Natural killer cell treated with Interleukin-12 subunit alpha and Interleukin-12 subunit beta and Interleukin-15 and Interleukin-18, amount 100 ng/mL, for 72 hours (primary cell): ENCODE data around the gene PARP14. TPM values are rescaled to one million over a fixed set of nuclear protein-coding genes. Genes with fewer than 3 reads are reported as not detected.

Experiments
- ATAC-seq, 2 donors: fragments of 150-1000 bp; cut with Tn5 transposase in 1 of 2; sonication (Bioruptor Pico), chemical (Tn5 transposase) in 1 of 2; 2 replicates each; pipeline ENCODE4 v1.10.0; 2021
- DNase-seq: peaks from one replicate; pipeline ENCODE4 v3.0.0; 2022; ENCODE audit warnings: low spot score
- H3K27ac Mint-ChIP-seq, 2 donors: 1 replicate in 1 of 2; 2 replicates in 1 of 2; pipeline ENCODE4 v1.8.0; 2022; ENCODE audit warnings: mixed read lengths in 2 of 2, mild to moderate bottlenecking in 1 of 2, moderate library complexity in 1 of 2
- H3K27me3 Mint-ChIP-seq, 2 donors: 1 replicate in 1 of 2; 2 replicates in 1 of 2; pipeline ENCODE4 v1.8.0; 2022; ENCODE audit warnings: mixed read lengths in 2 of 2
- H3K36me3 Mint-ChIP-seq: one replicate; pipeline ENCODE4 v1.8.0; 2022; ENCODE audit warnings: mixed read lengths
- H3K4me1 Mint-ChIP-seq, 2 donors: 1 replicate in 1 of 2; 2 replicates in 1 of 2; pipeline ENCODE4 v1.8.0; 2022; ENCODE audit warnings: low read depth in 2 of 2, mixed read lengths in 2 of 2, mild to moderate bottlenecking in 1 of 2
- H3K4me3 Mint-ChIP-seq: one replicate; pipeline ENCODE4 v1.8.0; 2022; ENCODE audit warnings: mixed read lengths
- H3K9me3 Mint-ChIP-seq: 2 replicates; pipeline ENCODE4 v1.8.0; 2022; ENCODE audit warnings: mixed read lengths
- total RNA-seq, 2 donors: library from RNA; stranded (reverse); gene quantifications; one replicate each; pipeline ENCODE4 v1.2.3, GENCODE V29; 2022

The PARP14 gene
- total RNA-seq, 2 donors from 2014 or later = 142 to 143 TPM

DNA sequence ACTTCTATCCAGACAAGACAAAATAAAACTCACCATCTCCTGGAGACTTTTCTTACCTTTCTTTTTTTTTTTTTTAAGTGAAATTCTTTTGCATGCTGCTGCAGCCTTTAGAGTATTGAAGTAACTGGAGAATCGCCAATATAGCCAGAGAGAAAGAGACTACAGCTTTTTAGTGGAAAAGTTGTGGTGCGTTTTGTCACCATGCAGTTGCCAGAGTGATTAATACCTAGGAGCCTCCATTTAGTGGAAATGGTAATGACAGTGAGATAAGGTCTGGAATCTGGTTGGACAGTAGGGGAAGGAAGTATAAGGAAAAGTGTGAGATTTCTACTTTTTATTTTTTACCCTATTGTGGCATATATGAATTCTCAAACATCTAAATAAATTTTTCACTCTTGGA lies 18.1 kb upstream of the PARP14 start:
- no peak overlapping the region for H3K4me3 Mint-ChIP-seq
- H3K27ac Mint-ChIP-seq = no peak overlapping the region
- DNase-seq (no peak), ATAC-seq (no peak)
- H3K36me3 Mint-ChIP-seq = peaks cover 7% of the 10 kb centered on the region
- peaks cover 12 to 45% of the 10 kb centered on the region in 2 donors for H3K27me3 Mint-ChIP-seq
- H3K9me3 Mint-ChIP-seq = no peaks in the 10 kb centered on the region
- H3K4me1 Mint-ChIP-seq = peaks cover 13 to 20% of the 10 kb centered on the region in 2 donors

DNA sequence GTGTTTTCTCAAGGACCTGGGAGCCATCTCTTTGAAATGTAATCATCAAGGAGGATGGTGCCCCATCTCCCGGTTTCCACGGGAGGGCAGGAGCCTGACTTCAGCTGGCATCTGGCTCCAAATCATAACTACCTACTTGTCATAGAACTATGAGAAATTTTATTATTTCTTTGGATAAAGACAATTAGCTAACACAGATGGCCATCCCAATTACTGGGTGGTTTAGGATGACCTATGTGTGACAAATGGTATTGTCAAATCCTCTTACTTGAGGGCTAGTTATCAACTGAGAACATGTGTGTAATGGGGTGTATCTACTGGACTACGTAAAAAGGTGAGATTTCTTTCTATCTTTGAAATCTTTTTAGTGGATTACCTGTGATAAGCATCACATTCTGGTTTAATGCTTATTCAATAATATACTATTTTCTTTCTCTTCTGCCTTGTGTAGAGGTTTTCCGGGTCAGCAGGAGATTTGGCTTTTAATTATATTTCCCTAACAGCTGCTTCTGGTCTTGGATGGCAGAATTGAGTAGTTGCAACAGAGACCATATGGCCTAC lies 15.3 kb upstream of the PARP14 start:
- H3K4me3 Mint-ChIP-seq = no peak overlapping the region
- H3K9me3 Mint-ChIP-seq = no peaks in the 10 kb centered on the region
- H3K36me3 Mint-ChIP-seq = peaks cover 12% of the 10 kb centered on the region
- no peak overlapping the region for H3K27ac Mint-ChIP-seq
- peaks cover 9 to 34% of the 10 kb centered on the region in 2 donors for H3K27me3 Mint-ChIP-seq
- ATAC-seq (no peak), DNase-seq (no peak)
- H3K4me1 Mint-ChIP-seq = peaks cover 13 to 28% of the 10 kb centered on the region in 2 donors

GRCh38 chr3:122665881-122666280 lies 14.8 kb upstream of the PARP14 start:
- Mint-ChIP-seq H3K27ac (no peak overlapping the region), H3K36me3 (peaks cover 7% of the 10 kb centered on the region), H3K4me1 (peaks cover 8 to 22% of the 10 kb centered on the region in 2 donors), H3K27me3 (peaks cover 8 to 28% of the 10 kb centered on the region in 2 donors), H3K9me3 (no peaks in the 10 kb centered on the region), H3K4me3 (no peak overlapping the region)
- DNase-seq (no peak), ATAC-seq (no peak)

DNA sequence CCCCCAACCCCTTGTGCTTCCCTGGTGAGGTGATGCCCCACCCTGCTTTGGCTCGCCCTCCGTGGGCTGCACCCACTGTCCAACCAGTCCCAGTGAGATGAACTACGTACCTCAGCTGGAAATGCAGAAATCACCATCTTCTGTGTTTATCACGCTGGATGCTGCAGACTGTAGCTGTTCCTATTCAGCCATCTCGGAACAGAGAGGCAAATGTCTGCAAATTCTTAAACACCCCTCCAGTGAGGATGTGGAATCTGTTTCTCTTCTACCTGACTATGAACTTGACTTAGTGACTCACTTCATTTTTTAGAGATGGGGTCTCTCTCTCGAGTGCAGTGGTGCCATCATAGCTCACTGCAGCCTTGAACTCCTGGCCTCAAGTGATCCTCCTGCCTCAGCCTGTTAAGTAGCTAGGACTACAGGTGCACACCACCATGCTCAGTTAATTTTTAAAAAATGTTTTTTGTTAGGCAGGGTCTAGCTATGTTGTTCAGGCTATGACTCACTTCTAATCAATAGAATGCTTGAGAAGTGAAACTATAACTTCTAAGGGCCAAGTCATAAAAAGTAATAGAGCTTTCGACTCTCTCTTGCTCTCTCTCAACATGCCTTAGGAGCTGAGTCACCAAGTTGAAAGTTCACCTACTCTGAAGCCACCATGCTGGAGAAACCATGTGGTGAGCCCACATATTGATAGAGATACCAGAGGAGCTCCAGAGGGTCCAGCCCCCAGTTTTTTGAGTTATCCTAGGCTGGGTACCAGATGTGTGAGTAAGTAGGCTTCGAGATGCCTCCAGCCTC lies 11.5 kb upstream of the PARP14 start:
- no peak for DNase-seq
- peak; percentile 40 to 94 for ATAC-seq
- Mint-ChIP-seq H3K27me3 (peaks cover 2 to 9% of the 10 kb centered on the region in 2 donors), H3K36me3 (peaks cover 5% of the 10 kb centered on the region), H3K4me1 (peaks cover under 1 to 11% of the 10 kb centered on the region in 2 donors), H3K4me3 (no peak overlapping the region), H3K27ac (peak overlapping the region in 1 of 2 donors; percentile 53), H3K9me3 (no peaks in the 10 kb centered on the region)

- H3K4me1 Mint-ChIP-seq = peaks cover 4 to 14% of the 10 kb centered on the region in 2 donors
These were observed 9.1 kb upstream of the PARP14 start for GRCh38 chr3:122671553-122671952.

GRCh38 chr3:122674339-122674738 lies 6.3 kb upstream of the PARP14 start:
- DNase-seq (no peak), ATAC-seq (no peak)
- Mint-ChIP-seq H3K27ac (peak overlapping the region in 1 of 2 donors; percentile 69), H3K9me3 (no peaks in the 10 kb centered on the region), H3K4me1 (peaks cover 15 to 24% of the 10 kb centered on the region in 2 donors), H3K36me3 (no peaks in the 10 kb centered on the region), H3K4me3 (no peak overlapping the region), H3K27me3 (peaks cover 0 to 2% of the 10 kb centered on the region in 2 donors)

More at GRCh38 chr3:122671553-122671952, 9.1 kb upstream of the PARP14 start:
- Mint-ChIP-seq H3K9me3 (no peaks in the 10 kb centered on the region), H3K4me3 (no peak overlapping the region), H3K27me3 (peaks cover under 1 to 2% of the 10 kb centered on the region in 2 donors), H3K36me3 (peaks cover 5% of the 10 kb centered on the region), H3K27ac (no peak overlapping the region)
- no peak for ATAC-seq
- no peak for DNase-seq

GRCh38 chr3:122676759-122677158 lies 3.9 kb upstream of the PARP14 start:
- Mint-ChIP-seq H3K4me3 (no peak overlapping the region), H3K4me1 (peaks cover 31 to 36% of the 10 kb centered on the region in 2 donors), H3K36me3 (peaks cover 7% of the 10 kb centered on the region), H3K27me3 (no peaks in the 10 kb centered on the region), H3K27ac (no peak overlapping the region), H3K9me3 (no peaks in the 10 kb centered on the region)
- no peak for DNase-seq
- no peak for ATAC-seq

- Mint-ChIP-seq H3K36me3 (peaks cover 7% of the 10 kb centered on the region), H3K9me3 (no peaks in the 10 kb centered on the region), H3K4me3 (no peak overlapping the region), H3K27me3 (no peaks in the 10 kb centered on the region), H3K27ac (no peak overlapping the region), H3K4me1 (peaks cover 35 to 41% of the 10 kb centered on the region in 2 donors)
- no peak for DNase-seq
- no peak for ATAC-seq
These were observed 3.4 kb upstream of the PARP14 start for GRCh38 chr3:122677216-122677615.

- Mint-ChIP-seq H3K9me3 (no peaks in the 10 kb centered on the region), H3K27me3 (no peaks in the 10 kb centered on the region), H3K4me1 (peaks cover 47 to 54% of the 10 kb centered on the region in 2 donors), H3K36me3 (peaks cover 7% of the 10 kb centered on the region), H3K4me3 (peak overlapping the region; percentile 40), H3K27ac (peak overlapping the region; percentile 90 to 98)
- ATAC-seq = no peak
- no peak for DNase-seq
These were observed 2.1 kb upstream of the PARP14 start for GRCh38 chr3:122678506-122678905.

DNA sequence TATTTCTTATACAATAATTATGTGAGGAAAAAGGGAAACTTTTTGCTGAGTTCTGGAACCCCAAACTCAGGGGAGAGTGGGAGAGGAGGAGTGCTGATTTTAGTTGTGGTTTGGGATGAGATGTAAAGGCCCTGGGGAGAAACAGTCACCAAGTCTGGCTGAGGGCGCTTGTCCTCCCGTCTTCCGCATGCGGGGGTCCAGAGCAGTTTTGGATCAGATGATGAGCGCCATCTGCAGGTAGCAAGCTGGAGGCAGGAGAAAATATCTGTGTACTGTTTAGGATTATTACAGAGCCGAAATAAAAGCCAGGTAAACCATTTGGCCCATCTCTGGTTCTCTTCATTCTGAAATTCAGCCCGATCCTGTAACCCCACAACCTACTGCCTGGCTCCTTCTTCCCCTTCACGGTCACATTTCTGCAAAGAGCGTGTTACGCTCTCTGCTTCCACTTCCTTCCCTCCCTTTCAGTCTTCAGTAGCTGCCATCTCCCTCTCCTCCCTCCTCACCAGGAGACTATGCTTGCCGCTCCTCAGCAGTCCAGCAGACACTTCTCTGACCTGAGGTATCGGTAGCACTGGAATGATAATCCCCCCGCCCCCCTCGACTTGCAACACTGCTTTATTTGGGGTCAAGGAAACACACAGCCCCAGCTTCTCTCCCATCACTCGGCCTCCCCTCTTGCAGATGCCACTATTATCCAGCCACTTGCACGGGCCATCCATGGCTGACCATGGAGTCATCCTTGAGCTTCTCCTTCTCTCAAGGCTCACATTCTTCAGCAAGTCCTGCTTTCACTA lies 1.4 kb upstream of the PARP14 start:
- peak; percentile 80 for DNase-seq
- H3K27ac Mint-ChIP-seq = peak overlapping the region; percentile 90 to 98
- H3K4me1 Mint-ChIP-seq = peaks cover 49 to 56% of the 10 kb centered on the region in 2 donors
- no peaks in the 10 kb centered on the region for H3K9me3 Mint-ChIP-seq
- H3K27me3 Mint-ChIP-seq = no peaks in the 10 kb centered on the region
- ATAC-seq = peak; percentile 68 to 73
- peaks cover 9% of the 10 kb centered on the region for H3K36me3 Mint-ChIP-seq
- H3K4me3 Mint-ChIP-seq = peak overlapping the region; percentile 94

DNA sequence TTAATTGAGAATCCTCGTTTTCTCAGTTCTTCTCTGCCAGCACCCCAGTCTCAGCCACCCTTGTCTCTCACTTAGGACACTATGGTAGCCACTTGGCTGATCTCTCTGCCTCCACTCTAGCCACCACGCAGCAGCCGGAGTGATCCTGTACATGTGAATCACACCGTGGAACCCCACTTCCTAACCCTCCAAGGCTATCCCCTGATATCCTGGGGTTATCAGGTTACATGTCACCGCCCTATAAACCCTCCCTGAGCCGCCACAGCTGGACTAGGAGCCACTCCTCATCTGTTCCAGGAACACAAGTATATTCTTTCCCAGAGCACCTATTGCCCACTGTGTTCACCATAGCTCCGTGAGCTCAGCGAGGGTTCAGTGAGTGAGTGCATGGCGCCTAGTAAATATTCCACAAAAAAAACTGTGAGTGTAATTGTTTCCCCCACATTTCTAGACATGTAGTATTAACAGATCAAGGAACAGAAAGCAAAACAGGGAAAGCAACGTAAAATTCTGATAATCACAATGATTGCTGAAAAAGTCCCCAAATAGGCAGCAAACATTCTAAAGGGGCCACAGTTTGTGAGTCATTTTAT lies 661 bp upstream of the PARP14 start:
- Mint-ChIP-seq H3K4me3 (peak overlapping the region; percentile 94), H3K27ac (peak overlapping the region; percentile 90 to 98), H3K27me3 (no peaks in the 10 kb centered on the region), H3K9me3 (no peaks in the 10 kb centered on the region), H3K36me3 (peaks cover 16% of the 10 kb centered on the region), H3K4me1 (peaks cover 53 to 61% of the 10 kb centered on the region in 2 donors)
- ATAC-seq = peak; percentile 29 to 47
- DNase-seq = no peak

DNA sequence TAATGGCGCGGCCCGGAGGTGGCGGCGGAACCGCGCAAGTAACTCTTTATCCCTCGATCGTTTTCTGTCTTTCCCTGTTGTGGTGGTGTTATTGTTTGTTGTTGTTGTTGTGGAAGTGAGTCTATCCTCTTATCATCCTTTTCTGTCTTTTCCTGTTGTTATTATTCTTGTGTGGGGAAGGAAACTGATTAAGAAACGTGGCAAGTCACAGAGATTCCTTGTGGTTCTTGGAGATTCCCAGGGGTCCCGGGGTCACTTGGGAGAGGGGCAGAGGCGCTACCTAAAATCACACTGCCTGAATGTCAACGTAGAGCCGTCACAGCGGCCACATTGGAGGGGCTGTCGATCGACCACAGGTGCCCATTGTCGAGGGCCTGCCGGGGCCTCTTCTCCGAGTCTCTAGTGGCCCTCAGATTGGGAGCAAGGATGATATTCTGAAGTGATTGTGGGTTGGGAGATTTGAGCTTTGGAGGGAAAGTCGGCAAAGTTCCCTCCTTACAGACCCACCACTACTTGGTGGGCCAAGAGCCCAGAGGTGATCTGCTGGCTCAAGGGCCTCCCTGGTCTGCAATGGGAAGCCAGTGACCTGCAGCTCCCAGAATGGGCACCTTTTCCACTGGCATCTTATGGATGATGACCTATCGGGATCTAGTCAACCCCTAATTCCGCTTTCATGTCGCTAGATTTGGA lies 790 bp downstream of the PARP14 start:
- no peak for ATAC-seq
- peaks cover 57 to 64% of the 10 kb centered on the region in 2 donors for H3K4me1 Mint-ChIP-seq
- H3K27ac Mint-ChIP-seq = peak overlapping the region; percentile 90 to 98
- DNase-seq = no peak
- peaks cover 20% of the 10 kb centered on the region for H3K36me3 Mint-ChIP-seq
- peak overlapping the region; percentile 94 for H3K4me3 Mint-ChIP-seq
- H3K9me3 Mint-ChIP-seq = no peaks in the 10 kb centered on the region
- H3K27me3 Mint-ChIP-seq = no peaks in the 10 kb centered on the region

- Mint-ChIP-seq H3K27me3 (no peaks in the 10 kb centered on the region), H3K4me3 (peak overlapping the region; percentile 94), H3K27ac (peak overlapping the region; percentile 90 to 98), H3K4me1 (peaks cover 58 to 64% of the 10 kb centered on the region in 2 donors), H3K9me3 (no peaks in the 10 kb centered on the region), H3K36me3 (peaks cover 23% of the 10 kb centered on the region)
- no peak for ATAC-seq
- DNase-seq = no peak
These were observed 1.4 kb downstream of the PARP14 start for GRCh38 chr3:122681974-122682409.
